ENCODE data around the gene PRTN3. TPM values are rescaled to one million over a fixed set of nuclear protein-coding genes. Genes with fewer than 3 reads are reported as not detected.

PRTN3 gene
- total RNA-seq, 1 donor from 2014 or later, result not detected

DNA sequence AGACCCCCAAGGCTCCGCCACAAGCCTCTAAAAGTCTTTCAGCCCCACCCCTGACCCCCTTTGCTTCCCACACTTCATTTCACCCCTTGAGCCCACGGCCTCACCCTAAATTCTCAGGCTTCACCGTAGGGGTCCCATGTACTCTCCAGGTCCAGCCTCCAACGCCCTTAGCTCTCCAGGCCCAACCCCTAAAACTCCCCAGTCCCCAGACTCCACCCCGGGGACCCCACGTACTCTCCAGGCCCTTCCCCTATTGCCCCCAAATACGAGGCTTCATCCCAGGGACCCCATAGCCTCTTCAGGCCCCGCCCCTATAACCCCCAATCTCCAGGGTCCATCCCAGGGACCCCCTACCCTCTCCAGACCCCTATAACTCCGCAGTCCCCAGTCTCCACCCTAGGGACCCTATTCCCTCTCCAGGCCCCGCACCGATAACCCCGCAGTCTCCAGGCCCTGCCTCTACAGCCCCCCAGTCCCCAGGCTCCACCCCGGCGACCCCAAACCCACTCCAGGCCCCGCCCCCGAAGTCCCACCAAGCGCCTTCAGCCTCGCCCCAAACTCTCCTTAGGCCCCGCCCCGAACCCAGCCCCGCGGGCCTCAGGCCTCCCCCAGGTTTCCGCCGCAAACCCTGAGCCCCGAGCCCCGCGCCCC is 51.6 kb downstream of the PRTN3 start:
- peaks cover 5% of the 10 kb centered on the region for H3K27me3 Mint-ChIP-seq
- H3K27ac Mint-ChIP-seq, result peak overlapping the region; percentile 83
- H3K36me3 Mint-ChIP-seq, result peaks cover 9% of the 10 kb centered on the region
- peak overlapping the region; percentile 86 for H3K4me3 Mint-ChIP-seq
- H3K9me3 Mint-ChIP-seq, result no peaks in the 10 kb centered on the region
- TF ChIP-seq, protein P1, sequence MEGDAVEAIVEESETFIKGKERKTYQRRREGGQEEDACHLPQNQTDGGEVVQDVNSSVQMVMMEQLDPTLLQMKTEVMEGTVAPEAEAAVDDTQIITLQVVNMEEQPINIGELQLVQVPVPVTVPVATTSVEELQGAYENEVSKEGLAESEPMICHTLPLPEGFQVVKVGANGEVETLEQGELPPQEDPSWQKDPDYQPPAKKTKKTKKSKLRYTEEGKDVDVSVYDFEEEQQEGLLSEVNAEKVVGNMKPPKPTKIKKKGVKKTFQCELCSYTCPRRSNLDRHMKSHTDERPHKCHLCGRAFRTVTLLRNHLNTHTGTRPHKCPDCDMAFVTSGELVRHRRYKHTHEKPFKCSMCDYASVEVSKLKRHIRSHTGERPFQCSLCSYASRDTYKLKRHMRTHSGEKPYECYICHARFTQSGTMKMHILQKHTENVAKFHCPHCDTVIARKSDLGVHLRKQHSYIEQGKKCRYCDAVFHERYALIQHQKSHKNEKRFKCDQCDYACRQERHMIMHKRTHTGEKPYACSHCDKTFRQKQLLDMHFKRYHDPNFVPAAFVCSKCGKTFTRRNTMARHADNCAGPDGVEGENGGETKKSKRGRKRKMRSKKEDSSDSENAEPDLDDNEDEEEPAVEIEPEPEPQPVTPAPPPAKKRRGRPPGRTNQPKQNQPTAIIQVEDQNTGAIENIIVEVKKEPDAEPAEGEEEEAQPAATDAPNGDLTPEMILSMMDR (conservative IDR thresholded peaks at IDR 0.05), result no peak
- peaks cover 6% of the 10 kb centered on the region for H3K4me1 Mint-ChIP-seq (ENCODE audit: unreplicated experiment)
- DNase-seq (ENCODE audit: extremely low spot score, unreplicated experiment), result no peak

DNA sequence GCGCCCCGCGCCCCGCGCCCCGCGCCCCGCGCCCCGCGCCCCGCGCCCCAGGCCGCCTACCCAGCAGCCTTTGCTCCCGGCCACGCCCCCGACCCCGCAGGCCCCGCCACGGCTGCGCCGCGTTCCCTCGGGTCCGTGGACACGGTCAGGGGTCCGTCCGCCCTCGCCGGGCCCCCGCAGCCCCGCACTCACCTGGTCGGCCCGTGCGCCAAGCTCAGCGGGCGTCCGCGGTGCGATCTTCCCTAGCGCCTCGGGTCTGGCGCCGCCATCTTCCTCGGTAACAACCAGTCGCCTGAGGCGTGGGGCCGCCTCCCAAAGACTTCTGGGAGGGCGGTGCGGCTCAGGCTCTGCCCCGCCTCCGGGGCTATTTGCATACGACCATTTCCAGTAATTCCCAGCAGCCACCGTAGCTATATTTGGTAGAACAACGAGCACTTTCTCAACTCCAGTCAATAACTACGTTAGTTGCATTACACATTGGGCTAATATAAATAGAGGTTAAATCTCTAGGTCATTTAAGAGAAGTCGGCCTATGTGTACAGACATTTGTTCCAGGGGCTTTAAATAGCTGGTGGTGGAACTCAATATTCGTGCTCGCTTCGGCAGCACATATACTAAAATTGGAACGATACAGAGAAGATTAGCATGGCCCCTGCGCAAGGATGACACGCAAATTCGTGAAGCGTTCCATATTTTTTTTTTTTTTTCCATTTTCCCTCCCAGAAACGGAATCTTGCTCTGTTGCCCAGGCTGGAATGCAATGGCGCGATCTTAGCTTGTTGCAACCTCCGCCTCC is 52.3 kb downstream of the PRTN3 start, which contains the start of the genes MED16 and RNU6-9:
Gene MED16, minus strand, starts transcription at position 294 of the 796 bp plus-strand sequence. CDS start 2,056 bp downstream, outside the sequence.
Gene RNU6-9, plus strand, starts transcription at position 591 of the 796 bp plus-strand sequence.
- peak within 1 kb of the TSS; percentile 100 for H3K27ac Mint-ChIP-seq

DNA sequence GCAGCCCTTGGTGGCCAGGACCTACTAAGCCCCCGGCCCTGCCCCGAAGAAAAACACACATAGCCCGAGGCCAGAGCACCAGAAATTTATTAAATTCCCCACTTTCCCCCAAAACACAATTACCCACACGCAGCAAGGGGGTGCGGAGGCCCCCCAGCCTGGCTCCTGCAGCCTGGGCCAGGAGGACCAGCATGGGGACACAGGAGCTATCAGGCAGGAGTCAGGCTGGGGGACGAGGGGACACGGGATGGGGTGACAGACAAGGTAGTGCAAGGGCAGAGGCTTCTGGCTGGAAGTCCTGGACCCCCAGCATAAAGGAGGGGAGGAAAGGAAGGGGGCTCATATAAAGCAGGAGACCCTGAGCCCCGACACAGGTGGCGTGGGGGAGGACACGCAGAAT is 55.6 kb downstream of the PRTN3 start:
- Mint-ChIP-seq H3K27ac (no peak overlapping the region), H3K4me3 (no peak overlapping the region), H3K4me1 (ENCODE audit: unreplicated experiment) (peaks cover 6% of the 10 kb centered on the region), H3K9me3 (no peaks in the 10 kb centered on the region), H3K36me3 (peaks cover 9% of the 10 kb centered on the region), H3K27me3 (peaks cover 5% of the 10 kb centered on the region)
- TF ChIP-seq, protein P1 (conservative IDR thresholded peaks at IDR 0.05), result no peak
- DNase-seq (ENCODE audit: extremely low spot score, unreplicated experiment), result no peak

More for the DNA sequence above, 52.3 kb downstream of the PRTN3 start, which contains the start of the genes MED16 and RNU6-9:
- peak; percentile 94 for DNase-seq (ENCODE audit: extremely low spot score, unreplicated experiment)
- H3K4me1 Mint-ChIP-seq (ENCODE audit: unreplicated experiment), result peaks cover 6% of the 10 kb centered on the region
- peaks cover 5% of the 10 kb centered on the region for H3K27me3 Mint-ChIP-seq
- peak within 1 kb of the TSS; percentile 95 for H3K4me3 Mint-ChIP-seq
- no peaks in the 10 kb centered on the region for H3K9me3 Mint-ChIP-seq
- H3K36me3 Mint-ChIP-seq, result peaks cover 9% of the 10 kb centered on the region
- TF ChIP-seq, protein P1 (conservative IDR thresholded peaks at IDR 0.05), result no peak

DNA sequence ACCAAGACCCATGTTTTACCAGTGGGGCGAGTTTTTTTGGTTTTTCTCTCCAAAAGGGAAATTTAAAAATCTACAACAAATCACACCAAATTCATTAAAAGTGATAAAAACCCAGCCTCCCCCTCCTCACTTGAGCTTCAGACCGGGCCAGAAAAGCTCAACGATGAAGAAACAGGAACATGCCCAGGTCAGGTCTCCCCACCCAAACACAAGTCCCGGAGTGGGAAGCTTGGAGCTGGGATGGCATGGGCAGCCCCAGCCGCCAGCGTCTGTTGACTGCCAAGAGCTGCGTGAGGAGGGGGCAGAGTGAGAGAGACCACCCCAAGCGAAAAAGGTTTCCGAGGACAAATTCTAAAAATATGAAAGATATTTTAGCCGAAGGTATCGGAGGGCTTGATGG is 56.2 kb downstream of the PRTN3 start:
- H3K27me3 Mint-ChIP-seq, result peaks cover 5% of the 10 kb centered on the region
- H3K9me3 Mint-ChIP-seq, result no peaks in the 10 kb centered on the region
- peaks cover 6% of the 10 kb centered on the region for H3K4me1 Mint-ChIP-seq (ENCODE audit: unreplicated experiment)
- H3K4me3 Mint-ChIP-seq, result no peak overlapping the region
- peaks cover 9% of the 10 kb centered on the region for H3K36me3 Mint-ChIP-seq
- no peak for DNase-seq (ENCODE audit: extremely low spot score, unreplicated experiment)
- TF ChIP-seq, protein P1 (conservative IDR thresholded peaks at IDR 0.05), result no peak
- no peak overlapping the region for H3K27ac Mint-ChIP-seq

DNA sequence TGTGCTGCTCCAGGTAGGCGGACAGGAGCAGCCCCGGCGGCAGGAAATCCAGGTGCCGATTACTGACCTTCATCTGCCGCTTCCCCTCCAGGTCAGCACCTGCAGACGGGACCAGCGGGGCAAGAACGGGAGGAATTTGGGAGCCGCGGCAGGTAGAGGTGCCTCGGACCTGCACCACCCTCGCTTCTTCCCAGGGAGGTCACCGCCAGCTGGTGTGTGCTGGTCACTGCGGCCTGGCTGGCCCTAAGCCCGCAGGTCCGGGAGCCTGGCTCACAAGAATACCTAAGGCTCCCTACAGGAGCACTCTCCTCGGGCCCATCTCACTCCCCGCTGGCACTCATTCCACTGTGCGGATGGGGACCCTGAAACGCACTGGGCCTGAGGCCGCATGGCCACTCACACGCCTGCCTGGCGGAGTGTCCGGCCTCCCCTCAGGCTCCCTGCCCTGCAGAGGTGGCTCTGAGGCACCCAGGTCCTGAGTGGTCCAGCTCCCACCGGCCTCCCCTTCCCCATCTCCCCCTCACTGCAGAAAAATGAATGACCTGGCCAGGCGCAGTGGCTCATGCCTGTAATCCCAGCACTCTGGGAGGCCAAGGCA is 56.7 kb downstream of the PRTN3 start:
- H3K27ac Mint-ChIP-seq, result no peak overlapping the region
- H3K4me3 Mint-ChIP-seq, result no peak overlapping the region
- H3K4me1 Mint-ChIP-seq (ENCODE audit: unreplicated experiment), result peaks cover 6% of the 10 kb centered on the region
- H3K9me3 Mint-ChIP-seq, result no peaks in the 10 kb centered on the region
- TF ChIP-seq, protein P1 (conservative IDR thresholded peaks at IDR 0.05), result peak; percentile 43
- peaks cover 9% of the 10 kb centered on the region for H3K36me3 Mint-ChIP-seq
- H3K27me3 Mint-ChIP-seq, result peaks cover 5% of the 10 kb centered on the region
- no peak for DNase-seq (ENCODE audit: extremely low spot score, unreplicated experiment)

Small RNA genes lying within 50 kb of the gene (microRNA-seq; reads per million reads assigned to microRNA genes)
- gene MIR3187 (19.6 reads per million, percentile 43 among the genes with 10 or more reads in this experiment), gene MIR4745 (35.3 reads per million, percentile 51 among the genes with 10 or more reads in this experiment)

Other genes with a start within 250 kb of the PRTN3 start
- 52.2 and 59.8 TPM in 2 replicates for gene POLRMT, start 207.5 kb upstream of the PRTN3 start, total RNA-seq (ENCODE audit: low replicate concordance)
- gene FGF22, start 201.1 kb upstream of the PRTN3 start, total RNA-seq (ENCODE audit: low replicate concordance), result not detected in 2 replicates
- 38.1 and 41.3 TPM in 2 replicates for gene RNF126, start 177.8 kb upstream of the PRTN3 start, total RNA-seq (ENCODE audit: low replicate concordance)
- 9.3 and 11.0 TPM in 2 replicates for gene FSTL3, start 164.6 kb upstream of the PRTN3 start, total RNA-seq (ENCODE audit: low replicate concordance)
- not detected in 2 replicates for gene PRSS57, start 145.5 kb upstream of the PRTN3 start, total RNA-seq (ENCODE audit: low replicate concordance)
- 63.3 and 64.1 TPM in 2 replicates for gene PALM, start 132.1 kb upstream of the PRTN3 start, total RNA-seq (ENCODE audit: low replicate concordance)
- 9.4 and 20.8 TPM in 2 replicates for gene MISP, start 89.9 kb upstream of the PRTN3 start, total RNA-seq (ENCODE audit: low replicate concordance)
- gene PTBP1, start 43.5 kb upstream of the PRTN3 start, total RNA-seq (ENCODE audit: low replicate concordance), result 416 and 496 TPM in 2 replicates
- 9.9 and 29.2 TPM in 2 replicates for gene PLPPR3, start 19.0 kb upstream of the PRTN3 start, total RNA-seq (ENCODE audit: low replicate concordance)
- gene AZU1, start 13.2 kb upstream of the PRTN3 start, total RNA-seq (ENCODE audit: low replicate concordance), result 0.41 TPM in 1 of 2 replicates, not detected in the other
- not detected in 2 replicates for gene ELANE, start 11.3 kb downstream of the PRTN3 start, total RNA-seq (ENCODE audit: low replicate concordance)
- 5.5 and 11.3 TPM in 2 replicates for gene CFD, start 18.7 kb downstream of the PRTN3 start, total RNA-seq (ENCODE audit: low replicate concordance)
- 59.6 and 74.2 TPM in 2 replicates for gene MED16, start 52.2 kb downstream of the PRTN3 start, total RNA-seq (ENCODE audit: low replicate concordance)
- gene RNU6-9, start 52.5 kb downstream of the PRTN3 start, total RNA-seq (ENCODE audit: low replicate concordance), result not detected in 2 replicates
- 48.8 and 56.7 TPM in 2 replicates for gene R3HDM4, start 72.2 kb downstream of the PRTN3 start, total RNA-seq (ENCODE audit: low replicate concordance)
- 1.2 and 2.2 TPM in 2 replicates for gene KISS1R, start 76.3 kb downstream of the PRTN3 start, total RNA-seq (ENCODE audit: low replicate concordance)
- 83.0 and 124 TPM in 2 replicates for gene ARID3A, start 85.0 kb downstream of the PRTN3 start, total RNA-seq (ENCODE audit: low replicate concordance)
- gene WDR18, start 143.3 kb downstream of the PRTN3 start, total RNA-seq (ENCODE audit: low replicate concordance), result 59.5 and 65.4 TPM in 2 replicates
- gene GRIN3B, start 159.4 kb downstream of the PRTN3 start, total RNA-seq (ENCODE audit: low replicate concordance), result 0.65 and 1.00 TPM in 2 replicates
- gene TMEM259, start 180.1 kb downstream of the PRTN3 start, total RNA-seq (ENCODE audit: low replicate concordance), result 157 and 173 TPM in 2 replicates
- not detected in 2 replicates for gene RNU6-2, start 180.5 kb downstream of the PRTN3 start, total RNA-seq (ENCODE audit: low replicate concordance)
- gene CNN2, start 185.6 kb downstream of the PRTN3 start, total RNA-seq (ENCODE audit: low replicate concordance), result 276 and 279 TPM in 2 replicates
- gene ABCA7, start 199.1 kb downstream of the PRTN3 start, total RNA-seq (ENCODE audit: low replicate concordance), result 23.9 and 26.1 TPM in 2 replicates
- 2.6 and 4.5 TPM in 2 replicates for gene ARHGAP45, start 226.2 kb downstream of the PRTN3 start, total RNA-seq (ENCODE audit: low replicate concordance)

Measured in type B pancreatic cell (in vitro differentiated cells).